ENCODE data around the gene UBTD1. TPM values are rescaled to one million over a fixed set of nuclear protein-coding genes. Genes with fewer than 3 reads are reported as not detected.

Gene UBTD1
- total RNA-seq, 1 donor from 2014 or later: 105 TPM

- no peak for DNase-seq (ENCODE audit: extremely low read depth, low read depth, low spot score)
Measured at GRCh38 chr10:97481071-97481470, 17.7 kb upstream of the UBTD1 start.

- DNase-seq (ENCODE audit: extremely low read depth, low read depth, low spot score): no peak
Measured at GRCh38 chr10:97482381-97482780, 16.3 kb upstream of the UBTD1 start.

DNA sequence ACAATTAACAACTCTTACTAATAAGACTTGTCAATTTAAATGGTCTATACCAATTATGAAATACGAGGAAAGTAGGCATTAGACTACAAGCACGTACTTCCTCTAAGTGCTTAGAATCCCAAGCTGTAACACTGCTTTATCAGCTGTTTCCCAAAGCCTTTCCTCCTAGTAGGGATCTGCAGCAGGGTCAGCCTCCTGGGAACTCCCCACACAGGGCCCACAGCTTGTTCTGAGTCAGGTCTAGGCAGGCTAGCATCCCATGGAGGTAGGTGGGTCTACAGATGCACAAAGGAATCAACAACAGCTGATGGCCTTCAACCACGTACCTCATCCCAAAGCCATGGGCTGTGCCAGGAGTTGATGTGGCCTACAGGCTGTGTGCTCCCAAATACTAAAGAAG, 15.2 kb upstream of the UBTD1 start:
- no peak for DNase-seq (ENCODE audit: extremely low read depth, low read depth, low spot score)

DNA sequence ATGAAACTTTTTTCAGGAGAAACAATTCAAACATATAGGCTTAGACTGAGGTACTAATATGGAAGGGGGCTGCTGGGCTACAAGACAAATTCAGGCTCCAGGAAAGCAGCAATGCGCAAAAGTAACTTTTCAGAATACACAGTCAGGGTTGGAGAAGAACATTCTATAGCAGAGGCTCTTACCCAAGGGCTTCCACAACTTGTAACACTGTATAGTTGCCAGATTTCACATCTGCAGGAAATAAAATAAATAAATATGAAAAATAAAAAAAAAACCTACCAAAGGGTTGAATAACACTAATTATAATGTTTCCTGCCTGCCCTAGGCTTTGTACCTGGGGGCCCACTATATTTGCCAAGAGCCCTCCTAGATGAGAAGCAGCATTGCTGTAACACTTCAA, 14.8 kb upstream of the UBTD1 start:
- DNase-seq (ENCODE audit: extremely low read depth, low read depth, low spot score): no peak

GRCh38 chr10:97485647-97486281, 13.0 kb upstream of the UBTD1 start:
- no peak for DNase-seq (ENCODE audit: extremely low read depth, low read depth, low spot score)

DNA sequence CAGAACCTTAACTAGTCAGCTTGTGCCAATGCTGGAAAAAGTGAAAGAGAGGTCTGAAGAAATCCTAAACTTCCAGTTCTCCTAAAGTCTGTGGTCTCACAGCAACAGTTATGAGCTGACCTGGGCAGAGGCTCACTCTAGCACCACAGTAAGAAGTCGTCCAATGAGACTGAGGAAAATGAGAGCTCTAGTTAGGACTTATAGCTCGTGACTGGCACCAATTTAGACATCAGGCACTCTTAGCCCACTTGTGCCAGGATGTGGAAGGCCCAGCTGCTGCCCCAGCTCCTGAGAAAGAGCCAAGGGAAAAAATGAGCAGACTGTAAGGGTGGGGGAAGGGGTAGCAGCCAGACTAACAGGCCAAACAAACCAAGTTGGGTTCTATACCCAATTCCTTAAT, 8.1 kb upstream of the UBTD1 start:
- no peak for DNase-seq (ENCODE audit: extremely low read depth, low read depth, low spot score)

- DNase-seq (ENCODE audit: extremely low read depth, low read depth, low spot score): no peak
Measured at GRCh38 chr10:97494151-97494550, 4.6 kb upstream of the UBTD1 start.

- no peak for DNase-seq (ENCODE audit: extremely low read depth, low read depth, low spot score)
Measured at GRCh38 chr10:97494863-97495506, 3.7 kb upstream of the UBTD1 start.

DNA sequence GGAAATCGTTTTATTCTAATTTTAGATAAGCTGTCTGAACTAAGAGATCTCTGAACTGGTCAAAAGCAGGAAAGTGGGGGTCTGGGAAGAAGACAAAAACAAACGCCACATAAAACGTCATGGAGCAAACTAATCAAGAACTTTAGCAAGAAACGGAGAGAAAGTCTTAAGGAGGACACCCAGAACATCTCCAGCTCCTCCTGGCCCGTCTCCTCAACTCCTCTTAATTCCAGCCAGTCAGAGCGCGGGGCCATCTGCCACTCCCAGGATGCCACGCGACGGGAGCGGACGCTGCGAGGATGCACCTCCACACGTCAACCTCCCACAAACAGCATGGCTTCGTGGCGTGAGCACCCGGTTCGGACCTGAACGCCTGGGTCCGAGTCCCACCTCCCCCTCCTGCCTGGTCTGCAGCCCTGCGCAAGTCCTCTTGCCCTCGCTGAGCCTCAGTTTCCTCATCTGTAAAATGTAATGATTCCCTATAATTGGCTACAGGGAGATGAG, 1.1 kb upstream of the UBTD1 start:
- no peak for DNase-seq (ENCODE audit: extremely low read depth, low read depth, low spot score)

DNA sequence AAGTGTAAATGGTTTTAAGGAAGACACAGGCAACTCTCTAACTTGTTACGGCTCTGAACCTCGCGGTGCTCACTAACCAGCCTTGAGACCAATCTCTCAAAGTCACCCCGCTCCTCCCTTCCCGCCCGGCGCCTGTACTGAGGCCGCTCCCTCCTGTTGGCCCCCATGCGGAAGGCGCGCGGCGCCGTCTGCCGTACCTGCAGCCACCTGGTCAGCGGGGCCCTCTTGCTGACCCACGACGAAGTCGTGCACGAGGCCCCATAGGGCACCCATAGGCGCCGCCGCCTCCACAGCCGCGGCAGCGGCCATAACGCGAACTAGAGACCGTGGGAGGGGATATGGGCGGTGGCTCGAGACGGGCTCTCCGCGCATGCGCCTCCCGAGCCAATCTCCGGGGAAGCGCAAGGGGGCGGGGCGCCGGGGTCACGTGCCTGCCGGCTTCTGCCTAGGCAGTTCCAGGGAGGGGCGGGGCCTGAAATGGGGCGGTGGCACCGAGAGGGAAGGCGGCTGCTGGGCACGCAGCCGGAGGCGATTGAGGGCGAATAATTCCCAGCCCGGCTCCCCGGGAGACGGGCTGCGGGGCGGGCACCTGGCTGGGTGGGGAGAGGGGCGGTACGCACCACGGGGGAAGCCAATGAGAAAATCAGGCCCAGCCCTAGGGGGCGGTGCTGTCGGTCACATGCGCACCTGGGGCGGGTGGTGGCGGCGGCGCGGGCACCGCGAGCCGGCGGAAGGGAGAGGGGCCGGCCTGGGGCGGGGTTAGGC, 466 bp upstream of the UBTD1 start, which contains the start of gene MMS19:
Gene MMS19, minus strand, starts transcription at position 347 of the 765 bp plus-strand sequence. Its CDS starts 38 bp downstream, at position 309.
- DNase-seq (ENCODE audit: extremely low read depth, low read depth, low spot score): peak; percentile 70

- no peak for DNase-seq (ENCODE audit: extremely low read depth, low read depth, low spot score)
Measured at GRCh38 chr10:97499561-97500296, 1.0 kb downstream of the UBTD1 start.

GRCh38 chr10:97500297-97500575, 1.5 kb downstream of the UBTD1 start:
- no peak for DNase-seq (ENCODE audit: extremely low read depth, low read depth, low spot score)

GRCh38 chr10:97502916-97503315, 4.2 kb downstream of the UBTD1 start:
- no peak for DNase-seq (ENCODE audit: extremely low read depth, low read depth, low spot score)

GRCh38 chr10:97503406-97503805, 4.7 kb downstream of the UBTD1 start:
- DNase-seq (ENCODE audit: extremely low read depth, low read depth, low spot score): no peak

DNA sequence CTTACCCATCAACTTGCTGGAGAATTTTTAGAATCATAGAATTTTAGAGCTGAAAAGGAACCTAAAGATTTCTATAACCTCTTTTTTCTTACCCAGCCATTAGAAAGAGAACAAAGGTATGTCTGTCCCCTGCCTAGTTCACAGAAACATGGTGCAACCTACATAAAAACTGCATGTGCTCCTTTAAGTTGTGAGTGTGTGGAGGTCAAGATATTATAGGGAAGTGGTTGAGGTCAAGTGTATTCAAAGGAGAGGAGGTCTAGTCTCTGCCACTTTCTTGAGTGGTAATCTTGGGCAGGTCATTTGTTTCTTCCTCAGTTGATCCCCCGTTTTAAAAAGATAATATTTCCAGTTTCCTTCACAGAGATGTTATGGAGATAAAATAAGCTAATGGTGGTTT, 6.4 kb downstream of the UBTD1 start:
- no peak for DNase-seq (ENCODE audit: extremely low read depth, low read depth, low spot score)

GRCh38 chr10:97506199-97506991, 7.7 kb downstream of the UBTD1 start:
- no peak for DNase-seq (ENCODE audit: extremely low read depth, low read depth, low spot score)

- no peak for DNase-seq (ENCODE audit: extremely low read depth, low read depth, low spot score)
Measured at GRCh38 chr10:97508342-97508741, 9.6 kb downstream of the UBTD1 start.

GRCh38 chr10:97509120-97509680, 10.5 kb downstream of the UBTD1 start:
- DNase-seq (ENCODE audit: extremely low read depth, low read depth, low spot score): no peak

DNA sequence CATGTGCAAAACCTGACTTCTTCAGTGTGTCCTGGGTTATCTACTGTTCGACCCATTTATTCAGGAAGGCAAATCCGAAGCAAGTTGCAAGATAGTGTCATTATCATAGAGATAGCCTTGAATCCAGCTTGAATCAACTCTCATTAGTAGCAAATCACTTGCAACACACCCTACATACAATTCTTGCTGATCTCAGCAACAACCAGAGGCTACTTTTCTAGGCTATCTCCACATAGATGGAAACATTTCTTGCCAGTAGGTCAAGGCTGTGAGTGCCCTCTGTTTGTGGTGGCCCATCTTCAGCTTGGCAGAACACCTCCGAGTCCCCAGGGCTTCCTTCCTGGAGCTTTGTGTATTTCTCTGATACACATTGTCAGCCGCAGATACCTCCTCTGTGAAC, 12.0 kb downstream of the UBTD1 start:
- DNase-seq (ENCODE audit: extremely low read depth, low read depth, low spot score): no peak

All from glomerular endothelial cell (primary cell).